NOMO-1 (cell line): ENCODE results near the gene PBX1.

Source experiments
- DNase-seq, 2 experiments: peaks; one replicate each; lab custom pipeline; 2025; ENCODE audit not compliant: unreplicated experiment in 2 of 2; lab: John Stamatoyannopoulos, UW

PBX1 gene

GRCh38 chr1:164693564-164694359 lies 134.8 kb downstream of the PBX1 start:
- DNase-seq, result peak; percentile 22 to 39

DNA sequence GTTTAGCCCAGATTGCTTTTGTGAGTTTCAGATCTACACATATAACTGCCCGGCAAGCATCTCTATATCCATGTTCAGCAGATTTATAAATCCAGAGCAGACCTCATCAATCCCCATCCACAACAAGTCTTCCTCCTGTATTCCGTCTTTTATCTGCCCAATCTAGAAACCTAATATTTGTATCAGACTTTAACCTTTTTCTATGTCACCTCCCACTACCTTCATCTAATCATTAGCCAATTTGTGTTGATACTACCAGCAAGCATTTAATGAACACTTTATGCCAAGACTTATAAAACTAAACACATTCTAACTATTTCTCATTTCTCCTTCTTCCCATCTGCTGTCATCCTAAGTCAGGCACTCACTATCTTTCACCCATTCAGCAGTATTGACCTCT lies 135.5 kb downstream of the PBX1 start:
- DNase-seq, result no peak

DNA sequence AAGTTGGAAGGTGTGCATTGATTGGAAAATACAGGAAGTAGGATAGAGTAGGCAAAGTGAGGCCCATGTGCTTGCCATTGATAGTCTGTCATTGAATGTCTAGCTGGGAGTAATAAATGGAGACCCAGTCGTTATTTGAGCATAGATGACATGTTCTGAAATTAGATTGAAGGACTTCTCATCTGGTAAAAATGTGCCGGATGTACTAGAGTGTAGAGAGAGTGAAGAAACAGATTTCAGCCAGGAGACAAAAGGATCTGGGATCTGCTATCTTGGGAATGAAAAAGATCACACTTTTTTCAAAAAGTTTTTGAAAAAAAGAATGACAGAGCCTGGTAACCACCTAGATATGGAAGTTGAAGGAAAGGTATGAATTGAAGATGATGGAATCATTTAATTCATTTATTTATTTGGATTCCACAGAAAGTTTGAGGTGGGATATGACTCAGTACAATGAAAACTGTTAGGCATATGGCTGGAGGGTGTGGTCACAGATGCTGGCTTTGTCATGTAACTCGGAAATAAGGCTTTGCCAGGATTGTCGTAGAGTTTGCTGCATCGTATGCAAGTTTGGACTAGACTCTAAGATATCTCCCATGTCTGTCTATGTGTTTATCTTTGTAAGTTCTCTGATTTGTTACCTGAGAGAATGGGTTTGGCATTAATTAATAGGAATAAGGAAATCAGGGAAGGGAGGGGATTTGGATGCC lies 137.1 kb downstream of the PBX1 start:
- no peak for DNase-seq

DNA sequence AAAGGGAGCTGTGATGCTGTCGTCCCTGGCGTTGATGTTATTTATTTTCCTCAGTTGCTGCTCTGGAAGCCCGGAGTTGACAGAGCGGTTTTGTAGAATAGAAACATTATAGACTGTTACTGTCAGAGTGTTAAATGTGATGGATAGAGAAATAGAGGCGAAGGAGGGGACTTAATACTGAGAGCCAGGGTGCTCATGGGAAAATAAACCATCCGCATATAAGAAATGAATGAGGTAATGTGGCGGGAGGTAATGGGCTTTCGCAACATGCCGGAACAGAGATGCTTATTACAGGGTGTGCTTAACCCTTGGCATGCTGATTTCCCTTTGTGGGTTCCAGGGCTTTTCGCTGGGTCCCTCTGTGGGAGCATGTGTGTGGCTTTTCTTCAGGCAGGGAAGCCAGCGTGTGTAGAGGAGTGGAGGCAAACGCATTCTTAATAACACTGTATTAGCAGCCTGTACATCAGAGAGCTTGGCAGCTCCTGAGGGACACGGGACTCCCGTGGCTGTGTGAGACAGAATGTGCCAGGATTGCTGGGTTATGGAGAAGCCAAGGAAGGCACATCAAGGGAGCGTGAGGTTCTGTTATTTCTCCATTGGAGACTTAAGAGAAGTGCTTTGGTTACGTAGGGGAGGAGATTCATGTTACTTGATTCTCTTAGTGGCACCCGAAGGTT lies 141.0 kb downstream of the PBX1 start:
- no peak for DNase-seq

GRCh38 chr1:164700683-164701082 lies 141.7 kb downstream of the PBX1 start:
- DNase-seq, result no peak

GRCh38 chr1:164701189-164701761 lies 142.3 kb downstream of the PBX1 start:
- no peak for DNase-seq

DNA sequence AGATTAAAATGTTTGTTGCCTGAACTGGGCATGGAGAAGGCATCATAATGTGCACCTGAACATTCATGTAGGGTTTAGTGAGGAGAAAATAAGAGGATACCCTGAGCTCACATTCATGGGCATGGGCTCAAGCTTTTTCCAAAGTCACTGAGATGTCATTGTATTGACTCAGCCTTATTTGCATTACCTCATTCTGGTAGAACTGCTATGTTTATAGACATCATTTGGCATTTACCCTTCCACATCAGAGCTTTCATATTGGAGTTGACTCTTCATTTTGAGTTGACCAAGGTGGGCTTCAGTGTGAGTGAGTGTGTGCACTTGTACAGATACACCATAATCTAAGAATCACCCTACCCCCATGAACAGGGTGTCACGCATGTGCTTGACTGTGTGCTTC lies 143.2 kb downstream of the PBX1 start:
- DNase-seq, result no peak

- no peak for DNase-seq
Observed at GRCh38 chr1:164702664-164703063, 143.7 kb downstream of the PBX1 start.

DNA sequence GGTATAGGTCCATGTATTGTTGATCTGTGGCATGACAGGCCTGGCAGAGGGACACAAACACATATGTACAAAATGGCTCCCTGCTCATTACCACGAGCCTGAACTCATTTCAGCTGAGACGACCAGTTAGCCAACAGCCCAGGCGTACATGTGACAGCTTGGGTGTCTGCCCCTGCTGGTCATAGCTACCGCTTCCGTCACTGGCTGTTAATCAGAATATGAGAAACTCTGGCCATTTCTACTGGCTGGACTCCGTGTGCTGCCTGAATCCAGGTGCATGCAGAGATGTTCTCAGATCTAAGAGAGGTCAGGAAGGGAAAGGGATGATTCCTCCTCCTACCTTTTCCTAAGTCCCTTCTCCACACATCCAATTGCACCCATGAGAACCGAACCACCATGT lies 144.5 kb downstream of the PBX1 start:
- DNase-seq, result no peak

DNA sequence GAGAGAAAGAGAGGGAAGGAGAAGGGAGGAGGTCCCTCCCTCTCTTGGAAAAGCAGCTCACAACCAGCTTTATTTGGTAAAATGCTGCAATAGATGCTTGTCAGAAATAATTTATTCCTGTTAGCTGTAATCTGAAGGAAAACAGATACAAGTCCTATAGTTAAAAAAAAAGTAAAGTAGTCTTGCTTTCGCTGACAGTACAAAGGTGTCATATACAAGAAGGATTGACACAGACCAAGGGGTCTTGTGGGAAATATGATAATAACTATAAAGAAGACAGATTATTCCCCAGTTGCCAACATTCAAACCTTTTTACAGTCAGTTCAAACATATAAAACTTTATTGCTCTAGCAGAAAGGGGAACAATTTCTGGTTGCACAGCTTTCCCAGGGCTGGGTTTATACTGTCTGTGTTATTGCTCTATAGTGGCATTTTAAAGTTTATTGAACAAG lies 145.0 kb downstream of the PBX1 start:
- DNase-seq, result no peak

DNA sequence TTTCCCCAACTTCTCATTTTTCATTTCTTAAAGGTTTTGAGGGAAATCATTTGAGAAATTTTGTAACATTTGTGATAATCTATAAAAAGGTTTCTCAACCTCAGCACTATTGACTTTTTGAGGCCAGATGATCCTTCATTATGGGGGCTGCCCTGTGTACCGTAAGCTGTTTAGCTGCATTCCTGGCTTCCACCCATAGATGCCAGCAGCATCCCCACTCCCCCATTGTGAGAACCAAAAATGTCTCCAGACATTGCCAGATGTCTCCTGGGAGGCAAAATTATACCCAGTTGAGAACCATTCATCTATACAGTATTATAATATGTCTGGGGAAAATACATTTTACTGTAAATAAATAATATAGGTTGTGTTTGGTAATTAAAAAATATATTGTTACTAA lies 146.0 kb downstream of the PBX1 start:
- DNase-seq, result no peak

GRCh38 chr1:164706606-164706987 lies 147.6 kb downstream of the PBX1 start:
- DNase-seq, result no peak

GRCh38 chr1:164707868-164708331 lies 148.9 kb downstream of the PBX1 start:
- no peak for DNase-seq

GRCh38 chr1:164708596-164708995 lies 149.6 kb downstream of the PBX1 start:
- no peak for DNase-seq

DNA sequence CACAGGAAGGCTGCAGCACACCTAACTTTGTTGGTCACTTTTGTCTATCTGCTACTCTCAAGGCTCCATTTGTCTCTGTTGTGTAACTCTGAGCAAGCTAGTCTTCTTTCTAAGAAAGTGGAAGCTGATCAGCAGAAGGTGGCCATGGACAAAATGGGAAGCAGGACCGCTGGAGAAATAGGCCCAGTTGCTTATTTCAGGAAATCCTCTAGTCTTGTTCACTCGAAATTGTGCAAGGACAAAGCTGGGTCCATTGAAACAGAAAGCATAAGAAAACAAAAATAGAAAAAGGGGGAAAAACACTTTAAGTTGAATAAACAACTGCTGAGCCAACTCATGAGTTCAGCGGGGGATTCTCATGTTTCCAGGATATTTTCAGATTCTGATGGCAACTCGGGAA lies 150.1 kb downstream of the PBX1 start:
- DNase-seq, result peak; percentile 51 to 63

- no peak for DNase-seq
Observed at GRCh38 chr1:164709541-164710278, 150.7 kb downstream of the PBX1 start.

DNA sequence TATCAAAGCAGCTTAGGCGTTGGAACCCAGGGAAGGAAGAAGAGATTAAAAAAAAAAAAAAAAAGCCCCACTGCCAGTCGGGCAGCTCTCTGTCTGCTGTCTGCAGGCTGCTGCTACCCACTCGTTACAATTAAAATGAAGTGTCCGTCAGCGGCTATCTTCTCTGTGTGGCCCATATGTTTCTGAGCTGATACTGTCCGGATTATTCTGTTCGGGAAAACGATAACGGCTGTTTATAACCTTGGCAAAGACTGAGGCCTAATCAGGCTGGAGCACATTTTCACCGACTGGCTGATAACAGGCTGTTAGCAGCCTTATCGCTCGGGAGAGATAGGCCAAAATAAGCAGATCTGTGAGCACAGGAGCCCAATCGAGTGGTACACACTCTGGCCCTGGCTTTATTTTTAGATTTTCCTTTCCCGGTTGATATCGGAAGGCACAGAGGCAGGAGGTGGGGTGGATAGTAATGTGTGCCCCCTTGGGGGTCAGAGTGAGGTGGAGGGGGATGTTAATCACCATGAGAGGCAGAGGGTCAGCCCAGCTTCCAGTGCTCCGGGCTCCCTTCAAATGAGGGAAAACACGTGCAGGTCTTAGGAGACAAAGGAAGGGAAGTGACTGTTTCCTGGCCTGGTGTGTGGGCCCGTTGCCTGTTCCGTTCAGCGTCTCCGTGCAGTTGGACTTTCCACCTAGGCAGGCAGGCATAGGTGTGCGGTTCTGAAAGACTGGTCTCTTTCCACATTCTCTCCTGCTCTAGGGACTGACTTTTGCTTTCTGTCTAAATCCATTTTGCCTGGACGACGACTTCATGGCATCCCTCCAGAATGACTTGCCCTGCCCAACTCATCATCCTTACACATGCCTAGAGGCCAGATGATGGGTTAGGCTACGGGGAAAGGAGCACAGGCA lies 153.4 kb downstream of the PBX1 start:
- DNase-seq, result no peak

DNA sequence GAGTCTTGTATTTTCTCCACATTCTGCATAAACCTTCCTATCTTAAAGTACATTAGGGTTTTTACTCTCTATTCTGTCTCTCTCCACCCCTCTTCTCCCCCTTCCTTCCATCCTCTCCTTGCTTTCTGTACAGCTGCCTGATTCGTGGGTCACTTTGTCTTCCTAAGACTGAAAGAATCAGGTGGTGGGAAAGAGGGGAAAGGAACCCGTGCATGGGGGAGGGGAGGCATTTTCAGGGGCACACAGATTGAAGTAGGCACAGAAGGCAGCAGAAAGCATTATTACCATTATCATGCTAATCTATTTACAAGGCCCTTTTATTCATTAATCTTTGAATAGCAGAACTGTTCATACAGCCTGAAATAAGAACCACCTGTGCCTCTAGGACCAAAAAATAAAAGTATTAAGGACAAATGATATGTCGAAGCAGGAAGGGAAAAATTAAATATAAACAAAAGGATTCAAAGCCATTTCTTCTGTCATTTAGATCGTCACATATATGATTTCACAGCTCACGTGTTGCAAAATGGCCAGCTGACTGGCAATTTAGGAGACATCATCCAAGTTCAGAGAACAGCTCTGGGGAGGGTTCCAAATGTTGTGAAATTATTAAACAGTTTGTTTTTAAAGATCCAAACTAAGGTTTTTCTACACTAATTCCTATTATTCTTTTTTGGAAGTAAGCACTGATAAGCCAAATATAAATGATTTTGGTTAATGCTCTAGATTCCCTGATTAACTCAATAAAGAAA lies 154.6 kb downstream of the PBX1 start:
- DNase-seq, result no peak
